Mesothelial cell of epicardium (in vitro differentiated cells): Measurements from ENCODE around the gene CGB1. TPM values are rescaled to one million over a fixed set of nuclear protein-coding genes. Genes with fewer than 3 reads are reported as not detected.

Source experiments
- DNase-seq, 2 experiments: peaks; one replicate each; pipeline ENCODE4 v3.0.0; 2021; ENCODE audit warnings: low spot score in 2 of 2; ENCODE audit not compliant: unreplicated experiment in 2 of 2
- H3K27ac Mint-ChIP-seq: 2 replicates; pipeline ENCODE4 v1.8.0; 2021; ENCODE audit warnings: mixed read lengths
- H3K27me3 Mint-ChIP-seq: 2 replicates; pipeline ENCODE4 v1.8.0; 2021; ENCODE audit warnings: low read depth, mixed read lengths
- H3K36me3 Mint-ChIP-seq: 2 replicates; pipeline ENCODE4 v1.8.0; 2021; ENCODE audit warnings: mixed read lengths
- H3K4me1 Mint-ChIP-seq: 2 replicates; pipeline ENCODE4 v1.8.0; 2021; ENCODE audit warnings: mixed read lengths
- H3K4me3 Mint-ChIP-seq: 2 replicates; pipeline ENCODE4 v1.8.0; 2021; ENCODE audit warnings: mild to moderate bottlenecking, moderate library complexity, mixed read lengths
- H3K9me3 Mint-ChIP-seq: 2 replicates; pipeline ENCODE4 v1.8.0; 2021; ENCODE audit warnings: mixed read lengths
- total RNA-seq: library from RNA; stranded (reverse); gene quantifications from 3 replicates; pipeline ENCODE4 v1.2.1, GENCODE V29; 2021
- TF ChIP-seq, protein P1 (sequence below): fragments of 200-600 bp; sonication (generic); IDR thresholded peaks from one replicate; pipeline ENCODE4 v1.5.0; 2021; ENCODE audit warnings: antibody characterized with exemption; ENCODE audit not compliant: unreplicated experiment

CGB1 gene
- total RNA-seq, 1 donor from 2014 or later = not detected

- no peak overlapping the region for H3K27ac Mint-ChIP-seq
- H3K9me3 Mint-ChIP-seq = peaks cover 4% of the 10 kb centered on the region
- H3K36me3 Mint-ChIP-seq = peaks cover 11% of the 10 kb centered on the region
- H3K4me1 Mint-ChIP-seq = peaks cover 38% of the 10 kb centered on the region
- H3K27me3 Mint-ChIP-seq = peaks cover 49% of the 10 kb centered on the region
- H3K4me3 Mint-ChIP-seq = peak overlapping the region; percentile 33
- TF ChIP-seq, protein P1, sequence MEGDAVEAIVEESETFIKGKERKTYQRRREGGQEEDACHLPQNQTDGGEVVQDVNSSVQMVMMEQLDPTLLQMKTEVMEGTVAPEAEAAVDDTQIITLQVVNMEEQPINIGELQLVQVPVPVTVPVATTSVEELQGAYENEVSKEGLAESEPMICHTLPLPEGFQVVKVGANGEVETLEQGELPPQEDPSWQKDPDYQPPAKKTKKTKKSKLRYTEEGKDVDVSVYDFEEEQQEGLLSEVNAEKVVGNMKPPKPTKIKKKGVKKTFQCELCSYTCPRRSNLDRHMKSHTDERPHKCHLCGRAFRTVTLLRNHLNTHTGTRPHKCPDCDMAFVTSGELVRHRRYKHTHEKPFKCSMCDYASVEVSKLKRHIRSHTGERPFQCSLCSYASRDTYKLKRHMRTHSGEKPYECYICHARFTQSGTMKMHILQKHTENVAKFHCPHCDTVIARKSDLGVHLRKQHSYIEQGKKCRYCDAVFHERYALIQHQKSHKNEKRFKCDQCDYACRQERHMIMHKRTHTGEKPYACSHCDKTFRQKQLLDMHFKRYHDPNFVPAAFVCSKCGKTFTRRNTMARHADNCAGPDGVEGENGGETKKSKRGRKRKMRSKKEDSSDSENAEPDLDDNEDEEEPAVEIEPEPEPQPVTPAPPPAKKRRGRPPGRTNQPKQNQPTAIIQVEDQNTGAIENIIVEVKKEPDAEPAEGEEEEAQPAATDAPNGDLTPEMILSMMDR = no peak
- DNase-seq = no peak
Observed at GRCh38 chr19:49070416-49070815, 33.7 kb upstream of the CGB1 start.

GRCh38 chr19:49069026-49069425 is 32.3 kb upstream of the CGB1 start:
- H3K4me1 Mint-ChIP-seq = peaks cover 47% of the 10 kb centered on the region
- DNase-seq = no peak
- peaks cover 11% of the 10 kb centered on the region for H3K36me3 Mint-ChIP-seq
- no peak overlapping the region for H3K27ac Mint-ChIP-seq
- H3K4me3 Mint-ChIP-seq = no peak overlapping the region
- peaks cover 43% of the 10 kb centered on the region for H3K27me3 Mint-ChIP-seq
- peaks cover 4% of the 10 kb centered on the region for H3K9me3 Mint-ChIP-seq
- TF ChIP-seq, protein P1 = no peak

DNA sequence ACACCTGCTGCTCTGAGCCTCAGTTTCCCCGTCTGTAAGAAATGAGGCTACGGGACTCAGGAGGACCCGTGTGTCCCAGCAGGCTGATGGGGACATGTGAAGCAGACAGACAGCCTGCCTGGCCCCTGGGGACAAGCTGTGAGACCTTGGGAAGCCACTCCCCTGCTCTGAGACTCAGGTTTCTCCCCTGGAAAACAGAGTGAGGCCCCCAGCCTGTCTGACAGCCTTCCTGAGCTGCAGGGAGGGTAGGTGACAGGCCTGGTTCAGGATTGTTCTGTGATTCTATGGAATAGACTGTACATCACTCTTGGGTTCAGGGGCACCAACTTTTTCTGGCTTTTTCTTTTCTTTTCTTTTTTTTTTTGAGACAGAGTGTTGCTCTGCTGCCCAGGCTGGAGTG is 30.9 kb upstream of the CGB1 start:
- peak overlapping the region; percentile 88 for H3K27ac Mint-ChIP-seq
- H3K27me3 Mint-ChIP-seq = peaks cover 29% of the 10 kb centered on the region
- H3K9me3 Mint-ChIP-seq = peaks cover 4% of the 10 kb centered on the region
- H3K4me3 Mint-ChIP-seq = no peak overlapping the region
- DNase-seq = no peak
- TF ChIP-seq, protein P1 = no peak
- peaks cover 5% of the 10 kb centered on the region for H3K36me3 Mint-ChIP-seq
- peaks cover 46% of the 10 kb centered on the region for H3K4me1 Mint-ChIP-seq

- TF ChIP-seq, protein P1 = no peak
- H3K36me3 Mint-ChIP-seq = peaks cover 5% of the 10 kb centered on the region
- H3K27me3 Mint-ChIP-seq = peaks cover 18% of the 10 kb centered on the region
- peak overlapping the region; percentile 81 for H3K27ac Mint-ChIP-seq
- peaks cover 46% of the 10 kb centered on the region for H3K4me1 Mint-ChIP-seq
- peak overlapping the region; percentile 31 for H3K4me3 Mint-ChIP-seq
- peaks cover 4% of the 10 kb centered on the region for H3K9me3 Mint-ChIP-seq
- no peak for DNase-seq
Observed at GRCh38 chr19:49065905-49066512, 29.3 kb upstream of the CGB1 start.

GRCh38 chr19:49064768-49065611 is 28.3 kb upstream of the CGB1 start, which contains the start of gene NTF4:
NTF4 (minus strand) TSS chr19:49064818; CDS start chr19:49061997, 2,821 bp downstream.
- Mint-ChIP-seq H3K27ac (peak within 1 kb of the TSS; percentile 92), H3K9me3 (no peaks in the 10 kb centered on the region), H3K36me3 (peaks cover 4% of the 10 kb centered on the region), H3K4me1 (peaks cover 46% of the 10 kb centered on the region), H3K4me3 (peak within 1 kb of the TSS; percentile 72), H3K27me3 (peaks cover 7% of the 10 kb centered on the region)
- DNase-seq = peak; percentile 65 to 78
- TF ChIP-seq, protein P1 = no peak
